ENCODE measurements around the gene ANO10.

ANO10 gene

DNA sequence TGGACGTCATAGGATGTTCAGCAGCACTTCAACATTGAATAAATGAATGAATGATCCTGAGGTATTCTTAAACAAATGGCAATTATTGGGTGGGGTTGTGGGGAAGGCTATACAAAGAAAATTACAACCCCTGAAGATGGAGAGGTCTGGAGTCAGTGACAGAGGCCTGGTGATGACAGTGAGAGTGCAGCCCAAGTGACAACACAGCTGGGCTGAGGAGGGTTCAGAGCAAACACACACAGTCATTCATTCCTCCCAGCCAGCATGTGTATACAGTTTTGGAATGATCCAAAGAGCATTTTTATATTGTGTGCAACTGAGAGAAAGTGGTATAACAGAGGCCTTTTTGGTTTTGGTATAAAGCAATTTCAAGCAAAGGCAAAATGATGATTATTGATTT lies 148.1 kb downstream of the ANO10 start:
- TF ChIP-seq YY1 (IDR thresholded peaks at IDR 0.05; ENCODE audit: low read depth) (no peak), FOXM1 (IDR thresholded peaks at IDR 0.05; ENCODE audit: borderline replicate concordance, low read depth) (no peak), MAX (IDR thresholded peaks at IDR 0.05) (no peak), CEBPB (IDR thresholded peaks at IDR 0.05) (no peak), ZBTB7A (IDR thresholded peaks at IDR 0.05; ENCODE audit: low read depth) (no peak), TEAD4 (IDR thresholded peaks at IDR 0.05) (no peak), REST (IDR thresholded peaks at IDR 0.05; ENCODE audit: low read depth) (no peak), NFIC (IDR thresholded peaks at IDR 0.05) (no peak), CREB1 (IDR thresholded peaks at IDR 0.05; ENCODE audit: low read depth) (no peak)
- TF ChIP-seq, protein P1, sequence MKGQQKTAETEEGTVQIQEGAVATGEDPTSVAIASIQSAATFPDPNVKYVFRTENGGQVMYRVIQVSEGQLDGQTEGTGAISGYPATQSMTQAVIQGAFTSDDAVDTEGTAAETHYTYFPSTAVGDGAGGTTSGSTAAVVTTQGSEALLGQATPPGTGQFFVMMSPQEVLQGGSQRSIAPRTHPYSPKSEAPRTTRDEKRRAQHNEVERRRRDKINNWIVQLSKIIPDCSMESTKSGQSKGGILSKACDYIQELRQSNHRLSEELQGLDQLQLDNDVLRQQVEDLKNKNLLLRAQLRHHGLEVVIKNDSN (IDR thresholded peaks at IDR 0.05): no peak

DNA sequence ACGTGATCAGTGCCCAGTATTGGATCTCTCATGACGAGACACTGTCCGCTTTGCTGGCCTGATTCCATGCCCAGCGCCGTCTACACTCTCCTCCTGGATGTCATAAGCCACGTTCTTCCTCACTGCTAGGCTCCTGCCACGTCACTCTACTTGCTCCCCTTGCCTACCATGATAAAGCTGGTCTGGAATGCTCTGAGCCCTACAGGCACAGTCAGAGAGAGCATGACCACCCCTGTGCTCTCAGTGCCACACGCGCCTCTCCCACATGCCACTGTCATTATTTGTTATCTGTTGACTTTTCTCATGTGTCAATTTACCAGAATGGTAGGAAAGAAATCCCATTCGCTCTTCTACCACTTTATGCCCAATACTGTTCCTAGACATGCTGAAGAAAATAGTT lies 148.6 kb downstream of the ANO10 start:
- no peak for TF ChIP-seq EGR1 (IDR thresholded peaks at IDR 0.05)
- no peak for TF ChIP-seq FOXM1 (IDR thresholded peaks at IDR 0.05; ENCODE audit: borderline replicate concordance, low read depth)

- TF ChIP-seq TAF1 (IDR thresholded peaks at IDR 0.05; ENCODE audit: low read depth): no peak
- TF ChIP-seq CEBPB (IDR thresholded peaks at IDR 0.05): no peak
- TF ChIP-seq, protein P1 (IDR thresholded peaks at IDR 0.05): no peak
- no peak for TF ChIP-seq EP300 (IDR thresholded peaks at IDR 0.05; ENCODE audit: borderline replicate concordance)
Observed at GRCh38 chr3:43468133-43468532, 153.7 kb downstream of the ANO10 start.

DNA sequence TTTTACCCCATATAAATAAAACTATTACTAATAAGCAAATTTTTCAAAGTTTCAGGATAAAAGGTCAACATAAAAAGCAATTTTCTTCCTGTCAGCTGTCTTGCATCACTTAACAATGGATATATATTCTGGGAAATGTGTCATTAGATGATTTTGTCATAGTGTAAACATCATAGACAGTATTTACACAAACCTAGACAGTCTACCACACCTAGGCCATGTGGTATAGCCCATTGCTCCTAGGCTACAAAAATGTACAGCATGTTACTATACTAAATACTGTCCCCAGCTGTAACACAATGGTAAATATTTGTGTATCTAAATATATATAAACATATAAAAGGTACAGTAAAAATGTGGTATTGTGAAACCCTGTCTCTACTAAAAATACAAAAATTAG lies 156.7 kb downstream of the ANO10 start:
- TF ChIP-seq, protein P1 (IDR thresholded peaks at IDR 0.05): no peak
- TF ChIP-seq EGR1 (IDR thresholded peaks at IDR 0.05) (no peak), RAD21 (IDR thresholded peaks at IDR 0.05; ENCODE audit: low read depth) (no peak), MAX (IDR thresholded peaks at IDR 0.05) (no peak), TCF12 (IDR thresholded peaks at IDR 0.05; ENCODE audit: low read depth) (no peak), TEAD4 (IDR thresholded peaks at IDR 0.05) (no peak), CREB1 (IDR thresholded peaks at IDR 0.05; ENCODE audit: low read depth) (no peak), YY1 (IDR thresholded peaks at IDR 0.05; ENCODE audit: low read depth) (no peak), ZBTB7A (IDR thresholded peaks at IDR 0.05; ENCODE audit: low read depth) (no peak), REST (IDR thresholded peaks at IDR 0.05; ENCODE audit: low read depth) (no peak), FOXM1 (IDR thresholded peaks at IDR 0.05; ENCODE audit: borderline replicate concordance, low read depth) (no peak), EP300 (IDR thresholded peaks at IDR 0.05; ENCODE audit: borderline replicate concordance) (no peak), NFIC (IDR thresholded peaks at IDR 0.05) (no peak), CEBPB (IDR thresholded peaks at IDR 0.05) (no peak), TAF1 (IDR thresholded peaks at IDR 0.05; ENCODE audit: low read depth) (no peak)

DNA sequence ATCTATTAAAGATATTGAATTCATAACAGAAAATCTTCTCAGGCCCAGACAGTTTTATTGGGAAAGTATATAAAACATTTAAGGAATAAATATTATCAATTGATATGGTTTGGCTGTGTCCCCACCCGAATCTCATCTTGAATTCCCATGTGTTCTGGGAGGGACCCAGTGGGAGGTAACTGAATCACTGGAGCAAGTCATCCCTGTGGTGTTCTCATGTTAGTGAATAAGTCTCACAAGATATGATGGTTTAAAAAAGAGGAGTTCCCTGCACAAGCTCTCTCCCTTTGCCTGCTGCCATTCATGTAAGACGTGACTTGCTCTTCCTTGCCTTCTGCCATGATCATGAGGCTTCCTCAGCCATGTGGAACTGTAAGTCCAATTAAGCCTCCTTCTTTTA lies 160.5 kb downstream of the ANO10 start:
- no peak for TF ChIP-seq YY1 (IDR thresholded peaks at IDR 0.05; ENCODE audit: low read depth)

DNA sequence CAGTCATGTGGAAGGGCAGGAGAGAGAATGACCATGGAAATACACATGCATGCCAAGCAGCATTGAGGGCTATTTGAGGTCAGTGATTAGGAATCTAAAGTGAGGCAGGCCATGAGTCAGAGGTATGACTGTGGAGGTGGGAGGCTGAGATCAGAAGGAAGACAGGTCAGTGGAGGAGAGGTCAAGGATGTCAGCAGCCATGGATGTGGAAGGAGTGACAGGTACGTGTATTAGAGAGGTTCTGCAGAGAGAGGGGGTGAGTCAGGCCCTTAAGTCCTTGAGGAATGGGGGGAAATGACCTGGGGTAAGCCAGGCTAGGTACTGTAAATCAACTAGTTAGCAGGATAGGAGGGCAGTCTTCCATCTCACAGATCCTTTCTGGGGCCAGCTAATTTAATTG lies 166.6 kb downstream of the ANO10 start:
- TF ChIP-seq, protein P1 (IDR thresholded peaks at IDR 0.05): no peak
- TF ChIP-seq MAX (IDR thresholded peaks at IDR 0.05) (no peak), EP300 (IDR thresholded peaks at IDR 0.05; ENCODE audit: borderline replicate concordance) (no peak), CEBPB (IDR thresholded peaks at IDR 0.05) (no peak), NFIC (IDR thresholded peaks at IDR 0.05) (no peak), REST (IDR thresholded peaks at IDR 0.05; ENCODE audit: low read depth) (no peak), FOXM1 (IDR thresholded peaks at IDR 0.05; ENCODE audit: borderline replicate concordance, low read depth) (no peak), YY1 (IDR thresholded peaks at IDR 0.05; ENCODE audit: low read depth) (no peak), RAD21 (IDR thresholded peaks at IDR 0.05; ENCODE audit: low read depth) (no peak), TEAD4 (IDR thresholded peaks at IDR 0.05) (no peak), TCF12 (IDR thresholded peaks at IDR 0.05; ENCODE audit: low read depth) (no peak), EGR1 (IDR thresholded peaks at IDR 0.05) (no peak), ZBTB7A (IDR thresholded peaks at IDR 0.05; ENCODE audit: low read depth) (no peak), CREB1 (IDR thresholded peaks at IDR 0.05; ENCODE audit: low read depth) (no peak), TAF1 (IDR thresholded peaks at IDR 0.05; ENCODE audit: low read depth) (no peak)
